ENCODE measurements around the gene ATAD3B.

DNA sequence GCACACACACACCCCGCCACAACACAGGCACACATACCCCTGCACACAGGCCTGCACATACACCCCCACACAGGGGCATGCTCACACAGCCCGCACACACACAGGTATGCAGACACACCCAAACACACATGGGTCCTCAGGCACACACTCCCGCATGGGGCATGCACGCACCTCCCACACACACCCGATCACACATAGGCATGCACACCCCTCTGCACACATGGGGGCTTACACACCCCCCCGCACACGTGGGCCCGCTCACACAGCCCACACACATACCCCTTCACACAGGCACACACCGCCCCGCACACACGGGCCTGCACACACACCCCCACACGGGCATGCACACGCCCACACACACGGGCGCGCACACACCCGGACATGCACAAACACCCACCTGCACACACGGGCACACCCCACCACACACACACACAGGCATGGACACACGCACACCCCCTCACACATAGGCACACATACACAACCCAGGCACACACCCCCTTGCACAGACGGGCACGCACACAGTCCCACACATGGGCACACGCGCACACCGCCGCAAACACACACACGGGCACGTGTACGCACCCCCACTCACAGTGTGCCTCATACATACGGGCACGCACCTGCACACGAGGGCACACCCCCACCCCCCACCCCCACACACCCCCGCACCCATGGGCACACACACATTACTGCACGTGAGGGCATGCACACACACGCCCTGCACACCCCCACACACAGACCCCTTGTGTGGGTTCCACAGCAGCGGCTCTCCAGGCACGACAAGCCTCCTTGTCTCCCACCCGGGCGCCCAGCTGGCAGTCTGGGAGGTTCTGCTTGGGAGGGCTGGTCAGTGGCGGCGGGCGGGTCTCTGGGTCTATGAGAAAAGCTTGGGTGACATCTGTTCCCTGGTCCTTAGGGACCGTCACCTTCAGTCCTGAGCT is 8.3 kb downstream of the ATAD3B start:
- TF ChIP-seq, protein P1, sequence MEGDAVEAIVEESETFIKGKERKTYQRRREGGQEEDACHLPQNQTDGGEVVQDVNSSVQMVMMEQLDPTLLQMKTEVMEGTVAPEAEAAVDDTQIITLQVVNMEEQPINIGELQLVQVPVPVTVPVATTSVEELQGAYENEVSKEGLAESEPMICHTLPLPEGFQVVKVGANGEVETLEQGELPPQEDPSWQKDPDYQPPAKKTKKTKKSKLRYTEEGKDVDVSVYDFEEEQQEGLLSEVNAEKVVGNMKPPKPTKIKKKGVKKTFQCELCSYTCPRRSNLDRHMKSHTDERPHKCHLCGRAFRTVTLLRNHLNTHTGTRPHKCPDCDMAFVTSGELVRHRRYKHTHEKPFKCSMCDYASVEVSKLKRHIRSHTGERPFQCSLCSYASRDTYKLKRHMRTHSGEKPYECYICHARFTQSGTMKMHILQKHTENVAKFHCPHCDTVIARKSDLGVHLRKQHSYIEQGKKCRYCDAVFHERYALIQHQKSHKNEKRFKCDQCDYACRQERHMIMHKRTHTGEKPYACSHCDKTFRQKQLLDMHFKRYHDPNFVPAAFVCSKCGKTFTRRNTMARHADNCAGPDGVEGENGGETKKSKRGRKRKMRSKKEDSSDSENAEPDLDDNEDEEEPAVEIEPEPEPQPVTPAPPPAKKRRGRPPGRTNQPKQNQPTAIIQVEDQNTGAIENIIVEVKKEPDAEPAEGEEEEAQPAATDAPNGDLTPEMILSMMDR (IDR thresholded peaks at IDR 0.05; ENCODE audit: insufficient read depth, low read length, poor library complexity, severe bottlenecking): no peak
- no peak for TF ChIP-seq EZH2phosphoT487 (conservative IDR thresholded peaks at IDR 0.05; ENCODE audit: low read length)
